ENCODE measurements around the gene CNTNAP5.

GRCh38 chr2:124426625-124427024, 401.5 kb downstream of the CNTNAP5 start:
- no peak for TF ChIP-seq SMC3 (conservative IDR thresholded peaks at IDR 0.05; ENCODE audit: insufficient read depth, low read depth, low read length)
- no peak for TF ChIP-seq SRSF1 (IDR thresholded peaks at IDR 0.05; ENCODE audit: low read depth, low read length)
- TF ChIP-seq ZNF239 (CRISPR knock-in tag; IDR thresholded peaks at IDR 0.05), result no peak
- TF ChIP-seq, protein P1, sequence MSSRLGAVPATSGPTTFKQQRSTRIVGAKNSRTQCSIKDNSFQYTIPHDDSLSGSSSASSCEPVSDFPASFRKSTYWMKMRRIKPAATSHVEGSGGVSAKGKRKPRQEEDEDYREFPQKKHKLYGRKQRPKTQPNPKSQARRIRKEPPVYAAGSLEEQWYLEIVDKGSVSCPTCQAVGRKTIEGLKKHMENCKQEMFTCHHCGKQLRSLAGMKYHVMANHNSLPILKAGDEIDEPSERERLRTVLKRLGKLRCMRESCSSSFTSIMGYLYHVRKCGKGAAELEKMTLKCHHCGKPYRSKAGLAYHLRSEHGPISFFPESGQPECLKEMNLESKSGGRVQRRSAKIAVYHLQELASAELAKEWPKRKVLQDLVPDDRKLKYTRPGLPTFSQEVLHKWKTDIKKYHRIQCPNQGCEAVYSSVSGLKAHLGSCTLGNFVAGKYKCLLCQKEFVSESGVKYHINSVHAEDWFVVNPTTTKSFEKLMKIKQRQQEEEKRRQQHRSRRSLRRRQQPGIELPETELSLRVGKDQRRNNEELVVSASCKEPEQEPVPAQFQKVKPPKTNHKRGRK (tag; IDR thresholded peaks at IDR 0.05), result no peak
- no peak for TF ChIP-seq TARDBP (IDR thresholded peaks at IDR 0.05)
- TF ChIP-seq, protein P2, sequence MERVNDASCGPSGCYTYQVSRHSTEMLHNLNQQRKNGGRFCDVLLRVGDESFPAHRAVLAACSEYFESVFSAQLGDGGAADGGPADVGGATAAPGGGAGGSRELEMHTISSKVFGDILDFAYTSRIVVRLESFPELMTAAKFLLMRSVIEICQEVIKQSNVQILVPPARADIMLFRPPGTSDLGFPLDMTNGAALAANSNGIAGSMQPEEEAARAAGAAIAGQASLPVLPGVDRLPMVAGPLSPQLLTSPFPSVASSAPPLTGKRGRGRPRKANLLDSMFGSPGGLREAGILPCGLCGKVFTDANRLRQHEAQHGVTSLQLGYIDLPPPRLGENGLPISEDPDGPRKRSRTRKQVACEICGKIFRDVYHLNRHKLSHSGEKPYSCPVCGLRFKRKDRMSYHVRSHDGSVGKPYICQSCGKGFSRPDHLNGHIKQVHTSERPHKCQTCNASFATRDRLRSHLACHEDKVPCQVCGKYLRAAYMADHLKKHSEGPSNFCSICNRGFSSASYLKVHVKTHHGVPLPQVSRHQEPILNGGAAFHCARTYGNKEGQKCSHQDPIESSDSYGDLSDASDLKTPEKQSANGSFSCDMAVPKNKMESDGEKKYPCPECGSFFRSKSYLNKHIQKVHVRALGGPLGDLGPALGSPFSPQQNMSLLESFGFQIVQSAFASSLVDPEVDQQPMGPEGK (CRISPR knock-in tag; IDR thresholded peaks at IDR 0.05; ENCODE audit: borderline replicate concordance), result no peak

Data from K562 (cell line).